Measurements from ENCODE around the gene KIR2DL4.
"Not testable (repeated sequence)": the region's sequence is repeated elsewhere in the genome, so short reads cannot be mapped to it uniquely, and the experiment has no call there.

KIR2DL4 gene

GRCh38 chr19:54803410-54803809, at the start of gene KIR2DL4:
TSS of gene KIR2DL4 (plus strand) at chr19:54803610. CDS start at chr19:54803652, 42 bp downstream.
- DNase-seq (ENCODE audit: low read depth): peak; percentile 15

DNA sequence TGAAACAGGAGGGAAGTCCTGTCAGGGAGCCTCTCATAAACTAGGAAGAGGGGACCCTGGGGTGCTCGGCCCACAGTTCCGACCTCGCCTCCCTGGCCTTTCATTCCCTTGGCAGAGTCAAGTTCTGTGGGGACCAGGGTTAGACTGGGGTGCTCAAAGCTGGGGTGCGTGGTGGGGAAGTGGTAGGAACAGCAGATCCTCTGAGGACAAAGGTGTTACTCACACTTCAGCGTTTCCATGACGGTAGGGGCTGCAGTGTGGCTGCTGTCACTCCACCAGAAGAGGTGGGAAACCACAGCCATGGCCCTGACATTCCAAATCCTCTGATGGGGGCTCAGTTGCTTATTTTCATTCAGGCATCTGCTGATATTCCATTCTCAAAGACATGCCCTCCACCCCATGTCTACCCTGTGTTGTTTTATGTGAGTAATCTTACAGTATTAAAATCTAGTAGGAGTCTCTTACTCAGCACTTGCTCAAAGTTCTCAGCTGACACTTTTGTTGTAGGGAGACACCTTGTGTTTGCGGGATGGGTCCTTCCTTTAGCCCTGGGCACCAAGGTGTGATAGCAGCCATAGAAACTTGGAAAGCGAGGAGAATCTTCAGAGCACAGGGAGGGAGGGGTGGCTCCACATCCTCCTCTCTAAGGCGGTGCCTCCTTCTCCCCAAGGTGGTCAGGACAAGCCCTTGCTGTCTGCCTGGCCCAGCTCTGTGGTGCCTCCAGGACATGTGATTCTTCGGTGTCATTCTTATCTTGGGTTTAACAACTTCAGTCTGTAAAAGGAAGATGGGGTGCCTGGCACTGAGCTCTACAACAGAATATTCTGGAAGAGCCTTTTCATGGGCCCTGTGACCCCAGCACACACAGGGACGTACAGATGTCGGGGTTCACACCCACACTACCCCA, 47.0 kb upstream of the KIR2DL4 start:
- peak; percentile 12 for DNase-seq (ENCODE audit: low read depth)

- DNase-seq (ENCODE audit: low read depth): not testable (repeated sequence)
Measured at GRCh38 chr19:54758577-54758976, 44.8 kb upstream of the KIR2DL4 start.

GRCh38 chr19:54764219-54764618, 39.2 kb upstream of the KIR2DL4 start:
- not testable (repeated sequence) for DNase-seq (ENCODE audit: low read depth)

DNA sequence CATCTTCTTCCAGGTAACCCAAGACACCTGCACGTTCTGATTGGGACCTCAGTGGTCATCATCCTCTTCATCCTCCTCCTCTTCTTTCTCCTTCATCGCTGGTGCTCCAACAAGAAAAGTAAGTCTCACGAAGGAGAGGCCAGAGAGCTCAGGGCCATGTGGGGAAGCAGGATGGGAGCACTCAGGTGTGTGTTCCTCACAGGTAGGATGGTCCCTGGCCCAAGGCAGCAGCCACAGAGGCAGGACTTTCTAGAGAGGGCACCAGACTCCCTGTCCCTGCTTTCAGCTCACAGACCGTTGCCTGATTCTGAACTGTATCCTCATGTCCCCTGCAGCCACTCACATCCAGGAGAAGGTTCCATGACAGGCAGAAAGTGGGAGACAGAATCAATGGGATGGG, 36.9 kb upstream of the KIR2DL4 start:
- not testable (repeated sequence) for DNase-seq (ENCODE audit: low read depth)

- not testable (repeated sequence) for DNase-seq (ENCODE audit: low read depth)
Measured at GRCh38 chr19:54769646-54770045, 33.8 kb upstream of the KIR2DL4 start, which contains the start of gene KIR2DL1. TSS of gene KIR2DL1 (plus strand) at chr19:54769793. CDS start at chr19:54769851, 58 bp downstream.

GRCh38 chr19:54770511-54770910, 32.9 kb upstream of the KIR2DL4 start:
- not testable (repeated sequence) for DNase-seq (ENCODE audit: low read depth)

DNA sequence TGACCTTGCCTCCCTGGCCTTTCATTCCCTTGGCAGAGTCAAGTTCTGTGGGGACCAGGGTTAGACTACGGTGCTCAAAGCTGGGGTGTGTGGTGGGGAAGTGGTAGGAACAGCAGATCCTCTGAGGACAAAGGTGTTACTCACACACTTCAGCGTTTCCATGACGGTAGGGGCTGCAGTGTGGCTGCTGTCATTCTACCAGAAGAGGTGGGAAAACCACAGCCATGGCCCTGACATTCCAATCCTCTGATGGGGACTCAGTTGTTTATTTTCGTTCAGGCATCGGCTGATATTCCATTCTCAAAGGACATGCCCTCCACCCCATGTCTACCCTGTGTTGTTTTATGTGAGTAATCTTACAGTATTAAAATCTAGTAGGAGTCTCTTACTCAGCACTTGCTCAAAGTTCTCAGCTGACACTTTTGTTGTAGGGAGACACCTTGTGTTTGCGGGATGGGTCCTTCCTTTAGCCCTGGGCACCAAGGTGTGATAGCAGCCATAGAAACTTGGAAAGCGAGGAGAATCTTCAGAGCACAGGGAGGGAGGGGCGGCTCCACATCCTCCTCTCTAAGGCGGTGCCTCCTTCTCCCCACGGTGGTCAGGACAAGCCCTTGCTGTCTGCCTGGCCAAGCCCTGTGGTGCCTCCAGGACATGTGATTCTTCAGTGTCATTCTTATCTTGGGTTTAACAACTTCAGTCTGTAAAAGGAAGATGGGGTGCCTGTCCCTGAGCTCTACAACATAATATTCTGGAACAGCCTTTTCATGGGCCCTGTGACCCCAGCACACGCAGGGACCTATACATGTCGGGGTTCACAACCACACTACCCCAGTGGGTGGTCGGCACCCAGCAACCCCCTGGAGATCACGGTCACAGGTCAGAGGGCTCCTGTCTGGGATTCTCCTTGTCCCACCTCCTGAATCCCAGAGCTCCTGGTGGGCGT, 32.1 kb upstream of the KIR2DL4 start:
- peak; percentile 6 for DNase-seq (ENCODE audit: low read depth)

GRCh38 chr19:54772666-54773065, 30.7 kb upstream of the KIR2DL4 start:
- DNase-seq (ENCODE audit: low read depth): not testable (repeated sequence)

- DNase-seq (ENCODE audit: low read depth): not testable (repeated sequence)
Measured at GRCh38 chr19:54775095-54775815, 28.2 kb upstream of the KIR2DL4 start.

DNA sequence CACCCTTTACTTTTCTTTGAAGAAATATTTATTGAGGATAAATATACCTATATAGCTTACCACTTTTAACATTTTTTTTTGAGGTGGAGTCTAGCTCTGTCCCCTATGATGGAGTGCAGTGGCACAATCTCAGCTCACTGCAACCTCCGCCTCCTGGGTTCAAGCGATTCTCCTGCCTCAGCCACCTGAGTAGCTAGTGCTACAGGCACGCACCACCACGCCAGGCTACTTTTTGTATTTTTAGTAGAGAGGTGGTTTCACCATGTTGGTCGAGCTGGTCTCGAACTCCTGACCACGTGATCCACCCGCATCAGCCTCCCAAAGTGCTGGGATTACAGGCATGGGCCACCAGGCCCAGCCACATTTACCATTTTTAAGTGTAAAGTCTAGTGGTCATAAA, 27.6 kb upstream of the KIR2DL4 start:
- not testable (repeated sequence) for DNase-seq (ENCODE audit: low read depth)

GRCh38 chr19:54777851-54778250, 25.6 kb upstream of the KIR2DL4 start:
- not testable (repeated sequence) for DNase-seq (ENCODE audit: low read depth)

- not testable (repeated sequence) for DNase-seq (ENCODE audit: low read depth)
Measured at GRCh38 chr19:54778896-54779295, 24.5 kb upstream of the KIR2DL4 start.

DNA sequence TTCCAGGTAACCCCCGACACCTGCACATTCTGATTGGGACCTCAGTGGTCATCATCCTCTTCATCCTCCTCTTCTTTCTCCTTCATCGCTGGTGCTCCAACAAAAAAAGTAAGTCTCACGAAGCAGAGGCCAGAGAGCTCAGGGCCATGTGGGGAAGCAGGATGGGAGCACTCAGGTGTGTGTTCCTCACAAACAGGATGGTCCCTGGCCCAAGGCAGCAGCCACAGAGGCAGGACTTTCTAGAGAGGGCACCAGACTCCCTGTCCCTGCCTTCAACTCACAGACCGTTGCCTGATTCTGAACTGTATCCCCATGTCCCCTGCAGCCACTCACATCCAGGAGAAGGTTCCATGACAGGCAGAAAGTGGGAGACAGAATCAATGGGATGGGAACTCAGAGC, 20.5 kb upstream of the KIR2DL4 start:
- not testable (repeated sequence) for DNase-seq (ENCODE audit: low read depth)

GRCh38 chr19:54786091-54786723, 17.2 kb upstream of the KIR2DL4 start:
- not testable (repeated sequence) for DNase-seq (ENCODE audit: low read depth)

- DNase-seq (ENCODE audit: low read depth): not testable (repeated sequence)
Measured at GRCh38 chr19:54788154-54788553, 15.3 kb upstream of the KIR2DL4 start.

- DNase-seq (ENCODE audit: low read depth): no peak
Measured at GRCh38 chr19:54790711-54791110, 12.7 kb upstream of the KIR2DL4 start.

DNA sequence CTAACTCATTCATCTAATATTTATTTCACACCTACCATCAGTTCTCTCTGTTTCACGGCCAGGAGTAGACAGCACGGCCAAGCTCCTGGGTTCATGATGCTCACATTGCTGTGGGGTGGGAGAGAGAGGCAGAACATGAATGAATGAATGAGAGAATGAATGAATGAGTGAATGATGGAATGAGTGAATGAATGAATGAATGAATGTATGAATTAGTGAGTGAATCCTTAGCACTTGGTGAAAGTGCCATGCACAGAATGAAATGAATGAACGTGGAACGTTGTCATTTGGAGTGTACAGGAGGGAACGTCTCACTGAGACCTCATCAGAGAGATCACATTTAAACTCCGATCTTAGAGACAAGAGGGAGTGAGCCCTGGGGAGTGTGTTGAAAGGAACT, 11.9 kb upstream of the KIR2DL4 start:
- DNase-seq (ENCODE audit: low read depth): no peak

DNA sequence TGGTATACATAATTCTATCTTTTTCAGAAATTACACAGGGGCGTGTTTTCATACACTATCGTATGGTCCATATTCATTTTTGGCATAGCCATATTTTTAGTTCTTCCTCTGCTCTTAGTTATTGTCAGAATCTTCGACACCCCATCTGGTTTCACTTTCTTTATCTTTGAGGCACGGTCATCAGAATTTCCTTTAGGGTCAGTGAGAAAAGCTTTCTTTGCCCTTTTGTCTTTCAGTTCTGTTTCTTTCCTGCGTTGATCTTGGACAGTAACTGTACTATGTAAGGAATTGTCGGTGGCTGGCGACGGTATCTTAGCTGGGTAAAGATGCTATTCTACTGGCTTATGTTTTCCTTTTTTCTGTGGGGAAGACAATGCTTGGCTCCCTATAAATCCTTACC, 10.6 kb upstream of the KIR2DL4 start:
- no peak for DNase-seq (ENCODE audit: low read depth)

GRCh38 chr19:54795758-54796157, 7.7 kb upstream of the KIR2DL4 start:
- no peak for DNase-seq (ENCODE audit: low read depth)

GRCh38 chr19:54804101-54804500, 691 bp downstream of the KIR2DL4 start:
- no peak for DNase-seq (ENCODE audit: low read depth)

Measured in stimulated activated CD8-positive, alpha-beta memory T cell treated with anti-CD3 and anti-CD28 coated beads, Interleukin-12 subunit alpha, Interleukin-12 subunit beta, amount 100 ng/mL, for 4 hours (primary cell).